HEK293 (cell line): ENCODE data around the gene SMARCD1.

Experiments
- CTCF ChIA-PET: fragments of 350-600 bp; formaldehyde crosslinking; extraction: SDS; loops from one replicate; lab custom pipeline; 2021; ENCODE audit warnings: antibody characterized with exemption; lab: Yijun Ruan, JAX
- POLR2A ChIA-PET: fragments of 300-600 bp; formaldehyde crosslinking; extraction: SDS; loops from one replicate; lab custom pipeline; 2020; ENCODE audit warnings: antibody characterized with exemption, inconsistent platforms; lab: Yijun Ruan, JAX
- H3K27ac ChIP-seq: fragments of 200-500 bp; sonication (Bioruptor generic); 2 replicates; pipeline ENCODE4 v1.5.1; 2014; ENCODE audit warnings: low read depth, low read length, control low read depth, inconsistent platforms; ENCODE audit errors: extremely low read depth
- H3K36me3 ChIP-seq, 2 experiments: fragments of 200-500 bp in 1 of 2; sonication (Bioruptor generic) in 1 of 2; 1 replicate in 1 of 2; 2 replicates in 1 of 2; pipeline ENCODE4 v1.5.1; 2014 to 2017; ENCODE audit warnings: inconsistent platforms in 2 of 2, low read length in 2 of 2; ENCODE audit not compliant: control insufficient read depth in 2 of 2, insufficient read depth in 1 of 2
- H3K4me1 ChIP-seq: fragments of 200-500 bp; sonication (Bioruptor generic); 2 replicates; pipeline ENCODE4 v1.5.1; 2014; ENCODE audit warnings: mild to moderate bottlenecking, low read length, inconsistent platforms; ENCODE audit not compliant: control insufficient read depth, insufficient read depth
- H3K4me3 ChIP-seq: 2 replicates; pipeline ENCODE4 v1.5.1; 2011; ENCODE audit warnings: low read depth, mild to moderate bottlenecking, control low read depth, low read length, moderate library complexity
- H3K9me3 ChIP-seq: fragments of 200-500 bp; sonication (Bioruptor generic); 2 replicates; pipeline ENCODE4 v1.5.1; 2014; ENCODE audit warnings: low read depth, low read length, inconsistent platforms; ENCODE audit not compliant: control insufficient read depth, insufficient read depth
- INSM2 ChIP-seq: fragments of 450-650 bp; formaldehyde crosslinking; IDR thresholded peaks from 2 replicates; pipeline ENCODE4 v1.5.1; 2016; ENCODE audit warnings: missing biosample characterization, missing genetic modification characterization
- KLF9 ChIP-seq: fragments of 450-650 bp; formaldehyde crosslinking; IDR thresholded peaks from 2 replicates; pipeline ENCODE4 v1.5.1; 2016; ENCODE audit warnings: missing biosample characterization, missing genetic modification characterization, low read depth
- PRDM1 ChIP-seq: fragments of 450-650 bp; formaldehyde crosslinking; IDR thresholded peaks from 2 replicates; pipeline ENCODE4; 2016; ENCODE audit warnings: missing biosample characterization, missing genetic modification characterization
- REST ChIP-seq: fragments of 450-650 bp; formaldehyde crosslinking; IDR thresholded peaks from 2 replicates; pipeline ENCODE4 v1.5.1; 2016; ENCODE audit warnings: missing biosample characterization, missing genetic modification characterization
- SETDB1 ChIP-seq: IDR thresholded peaks from one replicate; pipeline ENCODE4 v1.6.1; 2017; ENCODE audit warnings: mild to moderate bottlenecking, low read length, moderate library complexity, mixed read lengths; ENCODE audit not compliant: insufficient read length
- SP3 ChIP-seq: fragments of 450-650 bp; formaldehyde crosslinking; IDR thresholded peaks from 2 replicates; pipeline ENCODE4 v1.5.1; 2016; ENCODE audit warnings: missing biosample characterization, missing genetic modification characterization
- SP7 ChIP-seq: fragments of 450-650 bp; formaldehyde crosslinking; IDR thresholded peaks from 2 replicates; pipeline ENCODE4 v1.5.1; 2016; ENCODE audit warnings: missing biosample characterization, missing genetic modification characterization
- YY1 ChIP-seq: fragments of 450-650 bp; formaldehyde crosslinking; IDR thresholded peaks from 2 replicates; pipeline ENCODE4 v1.5.1; 2018; ENCODE audit warnings: missing biosample characterization, missing genetic modification characterization
- ZBTB20 ChIP-seq: fragments of 450-650 bp; formaldehyde crosslinking; IDR thresholded peaks from 2 replicates; pipeline ENCODE4 v1.5.1; 2016; ENCODE audit warnings: missing biosample characterization, missing genetic modification characterization
- ZBTB21 ChIP-seq: fragments of 450-650 bp; formaldehyde crosslinking; IDR thresholded peaks from 2 replicates; pipeline ENCODE4 v1.5.1; 2017; ENCODE audit warnings: missing biosample characterization, missing genetic modification characterization
- ZBTB8A ChIP-seq: fragments of 450-650 bp; formaldehyde crosslinking; IDR thresholded peaks from 2 replicates; pipeline ENCODE4 v1.5.1; 2016; ENCODE audit warnings: missing biosample characterization, missing genetic modification characterization
- ZFP69B ChIP-seq: fragments of 450-650 bp; formaldehyde crosslinking; IDR thresholded peaks from 2 replicates; pipeline ENCODE4 v1.5.1; 2016; ENCODE audit warnings: missing biosample characterization, missing genetic modification characterization
- ZNF174 ChIP-seq: fragments of 450-650 bp; formaldehyde crosslinking; IDR thresholded peaks from 2 replicates; pipeline ENCODE4 v1.5.0; 2017; ENCODE audit warnings: missing biosample characterization, mild to moderate bottlenecking, missing genetic modification characterization
- ZNF23 ChIP-seq: fragments of 450-650 bp; formaldehyde crosslinking; IDR thresholded peaks from 2 replicates; pipeline ENCODE4 v1.5.1; 2016; ENCODE audit warnings: missing biosample characterization, missing genetic modification characterization, borderline replicate concordance
- ZNF24 ChIP-seq: fragments of 450-650 bp; formaldehyde crosslinking; IDR thresholded peaks from 2 replicates; pipeline ENCODE4 v1.5.1; 2016; ENCODE audit warnings: missing biosample characterization, missing genetic modification characterization
- ZNF394 ChIP-seq: fragments of 450-650 bp; formaldehyde crosslinking; IDR thresholded peaks from 2 replicates; pipeline ENCODE4 v1.5.1; 2016; ENCODE audit warnings: missing biosample characterization, missing genetic modification characterization, mild to moderate bottlenecking, moderate library complexity, borderline replicate concordance
- ZNF398 ChIP-seq: fragments of 450-650 bp; formaldehyde crosslinking; IDR thresholded peaks from 2 replicates; pipeline ENCODE4 v1.5.1; 2017; ENCODE audit warnings: missing biosample characterization, missing genetic modification characterization
- ZNF501 ChIP-seq: fragments of 450-650 bp; formaldehyde crosslinking; IDR thresholded peaks from 2 replicates; pipeline ENCODE4 v1.5.1; 2016; ENCODE audit warnings: missing biosample characterization, missing genetic modification characterization
- ZNF560 ChIP-seq: fragments of 450-650 bp; formaldehyde crosslinking; IDR thresholded peaks from 2 replicates; pipeline ENCODE4 v1.5.1; 2017; ENCODE audit warnings: missing biosample characterization, missing genetic modification characterization, borderline replicate concordance
- ZNF658 ChIP-seq: fragments of 450-650 bp; formaldehyde crosslinking; IDR thresholded peaks from 2 replicates; pipeline ENCODE4; 2016; ENCODE audit warnings: missing biosample characterization, missing genetic modification characterization
- ZNF664 ChIP-seq: fragments of 450-650 bp; formaldehyde crosslinking; IDR thresholded peaks from 2 replicates; pipeline ENCODE4 v1.5.1; 2016; ENCODE audit warnings: missing biosample characterization, missing genetic modification characterization
- ZNF785 ChIP-seq: fragments of 450-650 bp; formaldehyde crosslinking; IDR thresholded peaks from 2 replicates; pipeline ENCODE4 v1.5.1; 2016; ENCODE audit warnings: missing biosample characterization, missing genetic modification characterization
- TF ChIP-seq, protein P1 (sequence below): fragments of 450-650 bp; formaldehyde crosslinking; IDR thresholded peaks from 2 replicates; pipeline ENCODE4 v1.5.1; 2016; ENCODE audit warnings: missing biosample characterization, missing genetic modification characterization
- TF ChIP-seq, protein P2 (sequence below): fragments of 450-650 bp; formaldehyde crosslinking; IDR thresholded peaks from 2 replicates; pipeline ENCODE4 v1.5.1; 2016; ENCODE audit warnings: missing biosample characterization, missing genetic modification characterization

SMARCD1 gene

DNA sequence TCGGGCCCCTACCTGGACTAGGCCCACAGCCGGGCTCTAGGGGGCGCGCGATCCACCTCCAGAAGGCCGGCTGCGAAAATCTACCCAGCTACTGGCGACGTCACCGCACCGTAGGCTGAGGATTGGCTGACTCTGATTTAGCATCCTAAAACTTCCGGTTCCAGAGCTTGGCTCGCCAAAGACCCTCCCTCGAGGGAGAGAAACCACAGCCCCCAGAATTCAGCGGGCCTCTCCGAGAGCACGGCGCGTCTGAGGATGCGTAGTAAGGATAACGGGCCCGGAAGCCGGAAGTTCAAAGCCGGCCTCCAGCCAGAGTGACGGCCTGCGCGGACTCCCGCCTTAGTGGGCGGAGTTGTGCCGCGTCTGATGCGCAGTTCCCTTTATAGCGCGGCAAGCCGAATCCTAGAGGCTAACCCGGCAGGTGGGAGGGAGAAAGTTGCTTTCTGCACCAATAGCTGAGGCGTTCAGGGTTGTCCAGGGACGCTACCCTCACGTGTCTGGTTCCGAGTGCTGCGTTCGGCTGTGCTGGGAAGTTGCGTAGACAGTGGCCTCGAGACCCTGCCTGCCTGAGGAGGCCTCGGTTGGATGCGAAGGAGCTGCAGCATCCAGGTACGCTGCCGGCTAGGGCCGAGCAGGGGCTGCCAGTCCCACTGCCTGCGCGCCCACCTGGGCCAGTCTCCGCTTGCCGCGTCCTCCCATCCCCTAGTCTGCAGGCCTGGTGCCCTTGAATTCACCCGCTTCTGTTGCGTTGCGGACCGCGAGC lies 26.7 kb downstream of the SMARCD1 start, which contains the start of gene COX14 (continued):
- TF ChIP-seq, protein P1, sequence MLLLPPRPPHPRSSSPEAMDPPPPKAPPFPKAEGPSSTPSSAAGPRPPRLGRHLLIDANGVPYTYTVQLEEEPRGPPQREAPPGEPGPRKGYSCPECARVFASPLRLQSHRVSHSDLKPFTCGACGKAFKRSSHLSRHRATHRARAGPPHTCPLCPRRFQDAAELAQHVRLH (tag by site-specific recombination) = peak; percentile 99
- TF ChIP-seq ZNF23 (tag by site-specific recombination) = no peak
- TF ChIP-seq SETDB1 = no peak
- TF ChIP-seq ZNF394 = peak; percentile 70; the same call in 1 of the 2 replicates
- TF ChIP-seq YY1 (tag by site-specific recombination) = no peak; the same call in 1 of the 2 replicates
- TF ChIP-seq ZNF24 = peak; percentile 93
- no peak for TF ChIP-seq ZNF560 (tag by site-specific recombination)
- TF ChIP-seq, all 188 proteins: peak for 59

GRCh38 chr12:50112456-50113218 lies 27.5 kb downstream of the SMARCD1 start:
- peak overlapping the region; percentile 75 for H3K4me3 ChIP-seq
- H3K4me1 ChIP-seq = peaks cover 6% of the 10 kb centered on the region; the same call in 1 of the 2 replicates
- ChIA-PET POLR2A (interaction anchor here (0.6 to 5.0 kb wide), 32 partner anchors 8 to 425 kb away, joined by 3 to 68 read pairs (median 4); partner anchors contain the start of genes CERS5, GPD1, LIMA1 and RACGAP1), CTCF (interaction anchor here (0.6 to 5.1 kb wide), 25 partner anchors 9 to 631 kb away, joined by 3 to 53 read pairs (median 5); partner anchors contain the start of genes CERS5, DIP2B, GPD1 and SMARCD1)
- peak overlapping the region; percentile 65 for H3K27ac ChIP-seq
- no peaks in the 10 kb centered on the region for H3K9me3 ChIP-seq
- peaks cover 0 to 10% of the 10 kb centered on the region in 2 experiments; a peak in 2 of 3 replicates for H3K36me3 ChIP-seq
- peak; percentile 66 for TF ChIP-seq PRDM1 (tag by site-specific recombination)
- TF ChIP-seq ZNF24 = 0 out of 2 replicates have a peak, but pooled peaks have one; percentile 5
- peak; percentile 80 for TF ChIP-seq REST
- peak; percentile 14 for TF ChIP-seq ZBTB20 (tag by site-specific recombination)
- no peak for TF ChIP-seq ZNF785 (tag by site-specific recombination)
- no peak for TF ChIP-seq ZNF658
- no peak for TF ChIP-seq ZNF174 (tag by site-specific recombination)
- TF ChIP-seq ZNF501 (tag by site-specific recombination) = no peak; the same call in 1 of the 2 replicates
- TF ChIP-seq INSM2 (tag by site-specific recombination) = no peak
- no peak for TF ChIP-seq SP3 (tag by site-specific recombination)
- TF ChIP-seq ZBTB21 (tag by site-specific recombination) = no peak
- 0 out of 2 replicates have a peak, but pooled peaks have one; percentile 13 for TF ChIP-seq ZNF664 (tag by site-specific recombination)
- no peak for TF ChIP-seq KLF9
- TF ChIP-seq SP7 (tag by site-specific recombination) = no peak; the same call in 1 of the 2 replicates
- TF ChIP-seq, protein P2, sequence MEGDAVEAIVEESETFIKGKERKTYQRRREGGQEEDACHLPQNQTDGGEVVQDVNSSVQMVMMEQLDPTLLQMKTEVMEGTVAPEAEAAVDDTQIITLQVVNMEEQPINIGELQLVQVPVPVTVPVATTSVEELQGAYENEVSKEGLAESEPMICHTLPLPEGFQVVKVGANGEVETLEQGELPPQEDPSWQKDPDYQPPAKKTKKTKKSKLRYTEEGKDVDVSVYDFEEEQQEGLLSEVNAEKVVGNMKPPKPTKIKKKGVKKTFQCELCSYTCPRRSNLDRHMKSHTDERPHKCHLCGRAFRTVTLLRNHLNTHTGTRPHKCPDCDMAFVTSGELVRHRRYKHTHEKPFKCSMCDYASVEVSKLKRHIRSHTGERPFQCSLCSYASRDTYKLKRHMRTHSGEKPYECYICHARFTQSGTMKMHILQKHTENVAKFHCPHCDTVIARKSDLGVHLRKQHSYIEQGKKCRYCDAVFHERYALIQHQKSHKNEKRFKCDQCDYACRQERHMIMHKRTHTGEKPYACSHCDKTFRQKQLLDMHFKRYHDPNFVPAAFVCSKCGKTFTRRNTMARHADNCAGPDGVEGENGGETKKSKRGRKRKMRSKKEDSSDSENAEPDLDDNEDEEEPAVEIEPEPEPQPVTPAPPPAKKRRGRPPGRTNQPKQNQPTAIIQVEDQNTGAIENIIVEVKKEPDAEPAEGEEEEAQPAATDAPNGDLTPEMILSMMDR (tag by site-specific recombination) = 0 out of 2 replicates have a peak, but pooled peaks have one; percentile 43
- no peak; the same call in 1 of the 2 replicates for TF ChIP-seq ZFP69B (tag by site-specific recombination)
- no peak for TF ChIP-seq ZNF398 (tag by site-specific recombination)
- no peak for TF ChIP-seq ZBTB8A (tag by site-specific recombination)
